Measurements from ENCODE around the gene TEX14.
A peak's percentile ranks its signal among the peaks of the same experiment; 100 is the strongest.

DNA sequence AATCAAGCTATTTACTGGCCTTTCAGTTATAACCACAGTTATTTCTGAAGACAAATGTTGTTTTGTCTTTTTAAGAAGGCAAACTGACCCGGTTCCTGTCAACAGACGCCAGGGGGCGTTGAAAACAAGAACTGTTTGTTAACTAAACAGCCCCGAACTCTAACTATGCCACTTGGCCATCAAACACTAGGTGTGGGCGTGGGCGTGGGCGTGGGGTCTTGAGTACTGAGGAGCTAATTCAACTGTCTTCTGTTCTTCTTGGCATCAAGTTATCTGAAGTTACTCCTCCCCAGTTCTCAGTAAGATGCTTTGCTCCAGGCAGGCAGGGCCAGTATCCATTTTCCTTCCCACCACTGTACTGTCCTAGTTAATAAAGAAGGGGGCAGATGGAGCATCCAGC is 114.1 kb downstream of the TEX14 start:
- TF ChIP-seq CTCF (IDR thresholded peaks at IDR 0.05; ENCODE audit: extremely low read depth in 1 of 2, insufficient read depth in 1 of 2, low read depth in 1 of 2, low read length in 2 of 2) (peak; percentile 66 to 75), EZH2 (IDR thresholded peaks at IDR 0.05; ENCODE audit: borderline replicate concordance, low read depth, low read length, severe bottlenecking) (no peak), GATA2 (IDR thresholded peaks at IDR 0.05; ENCODE audit: insufficient read depth, insufficient read length, low read depth, low read length) (no peak), POLR2A (IDR thresholded peaks at IDR 0.05; ENCODE audit: low read depth, low read length) (no peak), POLR2AphosphoS5 (IDR thresholded peaks at IDR 0.05; ENCODE audit: insufficient read depth, low read depth, low read length) (no peak)

Data from endothelial cell of umbilical vein (primary cell).